GM19455 (cell line): ENCODE results near the gene NDUFB11.
A peak's percentile ranks its signal among the peaks of the same experiment; 100 is the strongest.
"Not testable (repeated sequence)": the region's sequence is repeated elsewhere in the genome, so short reads cannot be mapped to it uniquely, and the experiment has no call there.

Source experiments
- ATAC-seq: cut with Tn5 transposase; IDR thresholded peaks from one replicate; pipeline ENCODE4 v1.9.1; 2021; ENCODE audit not compliant: unreplicated experiment

The NDUFB11 gene

DNA sequence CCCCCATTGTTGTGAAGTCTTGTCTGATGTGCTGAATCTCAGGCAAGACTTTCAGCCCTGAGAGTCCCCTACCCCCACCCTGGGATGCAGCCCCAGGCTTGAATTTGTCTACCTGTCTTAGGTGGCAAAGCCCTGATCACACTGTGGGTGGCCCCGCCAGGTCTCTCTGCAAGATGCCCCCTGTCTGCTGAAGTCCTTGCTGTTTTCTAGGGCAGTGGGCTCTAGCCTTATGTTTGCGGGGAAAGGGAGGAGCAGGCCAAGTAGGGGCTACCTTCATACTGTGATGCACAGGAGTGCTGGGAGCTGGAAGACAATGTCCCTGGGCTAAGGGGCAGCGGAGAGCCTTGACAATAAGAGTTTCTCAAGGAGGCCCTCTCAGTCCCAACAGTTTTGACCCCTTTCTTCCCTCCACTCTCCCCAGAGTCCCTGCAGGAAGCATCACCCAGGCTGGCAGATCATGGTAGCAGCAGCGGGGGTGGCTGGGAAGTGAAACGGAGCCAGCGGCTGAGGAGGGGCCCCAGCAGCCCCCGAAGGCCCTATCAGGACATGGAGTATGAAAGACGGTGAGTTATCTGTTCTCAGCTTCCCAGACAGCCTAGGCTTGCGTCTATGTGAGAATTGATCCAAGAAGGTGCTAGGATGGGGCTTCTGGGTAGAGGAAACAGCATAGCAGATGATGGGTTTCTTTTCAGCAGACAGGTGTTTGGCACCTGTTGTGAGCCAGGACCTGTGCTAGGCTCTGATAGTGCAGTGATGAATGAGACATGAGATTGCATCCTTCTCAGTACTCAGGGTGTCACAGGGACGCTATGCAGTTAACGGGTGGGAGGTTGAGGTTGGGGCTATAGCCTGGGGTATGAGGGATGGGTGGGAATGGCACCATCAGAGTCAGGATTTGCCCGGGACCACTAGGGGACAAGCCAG lies 2.7 kb upstream of the NDUFB11 start:
- ATAC-seq, result no peak

DNA sequence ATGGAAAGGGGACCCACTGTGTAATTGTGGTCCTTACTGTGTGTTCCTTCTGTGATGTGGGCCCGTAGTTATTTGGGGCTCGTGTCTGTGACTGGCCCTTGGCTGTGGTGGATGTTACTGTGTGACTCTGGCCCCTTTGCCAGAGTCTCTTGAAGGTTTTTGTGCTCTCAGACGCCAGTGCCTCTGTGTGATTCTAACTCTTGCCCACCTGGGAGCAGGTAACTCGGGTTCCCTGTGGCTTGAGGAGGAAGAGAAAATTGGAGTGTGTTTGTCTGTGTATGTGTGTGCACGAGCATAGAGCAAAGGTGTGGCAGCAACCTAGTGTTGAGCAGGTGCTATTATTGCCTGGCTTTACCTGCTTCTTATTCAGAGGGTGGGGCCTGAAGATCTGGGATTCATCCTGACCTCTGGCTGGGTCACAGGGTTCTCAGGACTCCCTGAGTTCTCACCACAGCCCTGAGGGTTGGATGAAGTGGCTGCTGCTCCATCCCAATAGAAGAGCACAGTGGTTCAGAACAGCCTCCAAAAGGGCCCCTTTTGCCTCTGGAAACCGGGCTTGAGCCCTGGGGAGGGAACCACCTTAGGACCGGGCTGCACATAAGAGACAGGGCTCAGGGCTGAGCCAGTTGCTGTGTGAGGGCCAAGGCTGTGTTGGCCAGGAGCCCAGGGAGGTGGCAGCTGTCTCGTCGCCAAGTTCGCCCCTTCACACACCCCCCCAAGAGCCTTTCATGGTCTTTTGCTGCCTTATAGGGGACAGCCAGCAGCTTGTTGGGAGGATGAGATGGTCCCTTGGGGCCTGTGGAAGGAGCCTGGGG lies 1.8 kb upstream of the NDUFB11 start:
- no peak for ATAC-seq

DNA sequence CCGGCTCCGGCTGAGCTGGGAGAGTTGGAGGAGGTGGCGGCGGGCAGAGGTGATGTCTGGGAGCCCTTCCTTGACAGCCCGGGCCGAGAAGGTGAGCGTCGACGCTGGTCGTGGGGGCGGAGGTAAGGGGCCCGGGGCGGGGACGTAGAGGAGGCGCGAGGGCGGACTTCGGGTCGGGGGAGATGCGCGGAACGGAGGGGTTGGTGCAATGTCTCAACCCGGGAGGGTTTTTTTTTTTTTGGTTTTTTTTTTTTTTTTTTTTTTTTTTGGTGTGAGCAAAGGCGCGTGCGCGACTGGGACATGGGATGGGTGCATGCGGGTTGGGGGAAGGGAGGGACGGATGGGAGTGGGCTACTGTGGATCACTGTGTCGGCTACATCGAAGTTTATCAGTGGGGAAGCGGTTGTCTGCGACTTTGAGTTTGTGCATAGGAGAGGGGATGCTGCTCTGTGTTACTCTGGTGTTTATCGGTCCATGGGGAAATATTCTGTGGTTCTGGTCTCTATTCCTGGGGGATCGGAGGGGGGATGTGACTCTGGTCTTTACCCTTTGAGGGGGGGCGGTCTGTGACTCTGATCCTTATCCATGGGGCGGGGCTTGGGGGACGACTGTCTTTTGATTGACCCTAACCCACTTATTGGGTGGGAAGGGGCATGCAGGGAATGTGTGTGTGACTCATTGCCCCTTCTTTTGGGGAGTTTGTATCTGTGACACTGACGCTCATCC lies 1.1 kb upstream of the NDUFB11 start:
- peak; percentile 17 for ATAC-seq

- ATAC-seq, result no peak
Measured at GRCh38 chrX:47143894-47144625, 442 bp downstream of the NDUFB11 start.

DNA sequence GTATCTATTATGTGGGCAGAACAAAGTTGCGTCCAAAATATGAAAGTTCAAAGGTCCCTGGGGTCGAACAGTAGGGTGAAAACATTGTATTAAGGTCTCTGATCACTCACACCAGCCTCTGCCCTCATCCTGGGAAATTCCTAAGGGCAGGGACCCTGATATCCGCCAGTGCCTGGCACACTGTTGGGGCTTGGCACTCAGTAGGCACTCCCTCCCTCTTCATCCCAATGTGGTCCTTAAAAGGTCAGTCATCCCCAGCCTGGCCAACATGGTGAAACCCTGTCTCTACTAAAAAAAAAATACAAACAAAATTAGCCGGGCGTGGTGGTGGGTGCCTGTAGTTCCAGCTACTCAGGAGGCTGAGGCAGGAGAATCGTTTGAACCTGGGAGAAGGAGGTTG lies 6.3 kb downstream of the NDUFB11 start:
- no peak for ATAC-seq

GRCh38 chrX:47135650-47136049 lies 8.9 kb downstream of the NDUFB11 start:
- not testable (repeated sequence) for ATAC-seq

GRCh38 chrX:47133493-47133892 lies 11.0 kb downstream of the NDUFB11 start:
- ATAC-seq, result no peak

DNA sequence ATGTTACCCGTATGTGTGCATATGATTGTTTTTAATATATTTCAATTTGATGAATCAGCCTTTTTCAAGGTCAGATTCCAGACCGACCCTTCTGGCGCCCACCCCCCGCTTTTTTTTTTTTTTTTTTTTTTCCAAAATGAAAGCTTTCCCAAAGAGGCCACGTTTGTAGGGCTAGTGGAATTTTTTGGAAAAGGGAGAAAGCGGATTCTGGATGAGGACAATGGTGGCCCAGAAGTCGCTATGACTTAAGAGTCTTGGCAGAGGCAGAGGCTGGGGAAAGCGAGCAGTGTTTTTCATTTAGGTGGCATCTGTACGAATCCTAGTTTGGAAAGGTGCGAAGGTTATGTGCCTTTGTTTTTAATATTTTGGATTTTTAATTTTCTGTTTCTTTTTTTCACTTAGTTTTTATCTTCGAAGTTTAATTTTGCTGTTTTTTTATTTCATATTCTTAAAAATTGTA lies 14.6 kb downstream of the NDUFB11 start:
- no peak for ATAC-seq

DNA sequence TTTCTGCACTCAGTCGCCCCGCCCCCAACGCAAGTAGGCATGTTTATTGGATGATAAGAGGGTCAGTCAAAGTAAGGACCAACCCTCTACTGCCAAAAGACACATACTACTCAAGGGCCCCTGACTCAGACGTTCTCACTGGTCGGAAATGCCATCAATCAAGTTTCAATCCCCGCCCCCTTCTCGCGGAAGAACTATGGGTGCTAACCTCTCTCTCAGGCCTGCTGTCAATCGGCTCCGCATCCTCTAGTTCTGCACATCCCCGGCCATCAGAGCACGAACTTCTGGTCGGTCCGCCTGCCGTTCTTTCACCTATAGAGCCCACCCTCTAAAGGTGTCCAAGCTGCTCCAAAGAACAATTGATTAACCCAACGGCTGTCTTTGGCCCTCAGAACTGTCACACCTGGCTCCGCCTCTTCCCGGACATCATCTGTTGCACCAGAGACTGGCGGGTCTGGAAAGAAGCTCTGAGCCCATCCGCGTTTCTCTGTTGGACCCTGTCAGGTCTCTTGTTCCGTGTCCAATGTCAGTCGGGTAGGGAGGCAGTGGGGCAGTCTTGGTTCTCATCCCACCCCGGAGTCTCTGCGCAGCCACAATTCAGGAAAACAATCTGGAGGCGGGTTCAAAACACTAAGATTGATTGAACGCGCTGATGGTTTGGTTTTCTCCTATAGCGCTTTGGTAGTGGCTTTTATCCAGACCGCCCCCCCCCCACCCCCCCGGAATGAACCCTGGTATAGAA lies 15.2 kb downstream of the NDUFB11 start:
- ATAC-seq, result peak; percentile 98

GRCh38 chrX:47124466-47124865 lies 20.0 kb downstream of the NDUFB11 start:
- ATAC-seq, result not testable (repeated sequence)

GRCh38 chrX:47116551-47117110 lies 27.9 kb downstream of the NDUFB11 start:
- ATAC-seq, result not testable (repeated sequence)

GRCh38 chrX:47112316-47112954 lies 32.1 kb downstream of the NDUFB11 start:
- no peak for ATAC-seq

DNA sequence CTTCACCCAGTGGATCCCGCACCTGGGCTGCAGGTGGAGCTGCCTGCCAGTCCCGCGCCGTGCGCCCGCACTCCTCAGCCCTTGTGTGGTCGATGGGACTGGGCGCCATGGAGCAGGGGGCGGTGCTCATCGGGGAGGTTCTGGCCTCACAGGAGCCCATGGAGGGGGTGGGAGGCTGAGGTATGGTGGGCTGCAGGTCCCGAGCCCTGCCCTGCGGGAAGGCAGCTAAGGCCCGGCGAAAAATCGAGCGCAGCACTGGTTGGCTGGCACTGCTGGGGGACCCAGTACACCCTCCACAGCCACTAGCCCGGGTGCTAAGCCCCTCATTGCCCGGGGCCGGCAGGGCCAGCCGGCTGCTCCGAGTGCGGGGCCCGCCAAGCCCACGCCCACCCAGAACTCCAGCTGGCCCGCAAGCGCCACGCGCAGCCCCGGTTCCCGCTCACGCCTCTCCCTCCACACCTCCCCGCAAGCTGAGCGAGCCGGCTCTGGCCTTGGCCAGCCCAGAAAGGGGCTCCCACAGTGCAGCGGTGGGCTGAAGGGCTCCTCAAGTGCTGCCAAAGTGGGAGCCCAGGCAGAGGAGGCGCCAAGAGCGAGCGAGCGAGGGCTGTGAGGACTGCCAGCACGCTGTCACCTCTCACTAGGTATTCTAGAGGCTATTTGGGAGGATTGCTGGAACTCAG lies 33.4 kb downstream of the NDUFB11 start:
- not testable (repeated sequence) for ATAC-seq

DNA sequence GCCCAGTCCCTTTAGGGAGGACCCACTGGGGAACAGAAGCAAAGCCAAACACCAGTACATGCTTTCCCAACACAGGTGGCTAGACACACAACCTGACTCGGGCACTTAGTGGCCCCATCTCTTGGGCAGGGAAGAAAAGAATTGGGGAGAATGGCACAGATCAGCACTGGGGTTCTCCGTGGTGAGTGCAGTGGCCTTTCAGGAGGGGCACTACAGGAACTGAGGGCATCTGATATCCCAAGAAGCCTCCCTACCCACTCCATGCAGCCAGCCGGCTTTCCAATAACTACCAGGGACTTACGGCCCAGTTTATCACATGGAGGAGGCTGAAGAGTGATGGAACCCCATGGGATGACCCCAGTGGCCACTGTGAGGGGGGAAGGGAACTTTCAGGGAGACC lies 43.3 kb downstream of the NDUFB11 start:
- no peak for ATAC-seq

DNA sequence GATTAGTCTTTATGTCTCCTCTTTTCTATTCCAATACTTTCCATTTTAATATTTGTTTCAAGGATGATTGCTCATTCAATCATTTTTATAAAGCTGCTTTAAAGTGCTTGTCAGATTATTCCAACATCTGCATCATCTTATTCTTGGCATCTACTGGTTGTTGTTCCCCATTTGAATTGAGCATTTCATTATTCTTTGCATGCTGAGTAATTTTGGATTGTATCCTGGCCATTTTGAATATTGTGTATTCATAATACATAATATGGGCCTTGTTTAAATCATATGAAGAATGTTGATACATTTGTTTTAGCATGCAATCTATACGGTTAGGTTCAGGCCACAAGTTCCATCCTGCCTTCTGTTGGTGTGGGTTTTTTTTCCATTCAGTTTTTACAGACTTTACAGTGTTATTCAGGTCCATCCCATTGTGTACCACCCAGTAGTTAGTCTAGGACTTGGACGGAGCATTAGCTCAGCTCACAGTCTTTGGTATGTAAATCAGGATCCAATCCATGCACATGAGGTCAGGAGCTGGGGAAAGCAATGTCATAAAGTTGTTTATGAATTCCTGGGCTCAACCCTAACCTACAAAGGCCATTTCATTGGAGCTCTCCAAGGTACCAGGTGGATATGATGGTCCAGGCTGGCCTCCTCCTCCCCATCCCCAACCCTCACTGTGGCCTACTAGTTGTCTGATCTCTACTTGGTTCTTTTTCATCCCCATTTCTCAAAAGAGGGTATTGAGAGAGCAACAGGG lies 46.0 kb downstream of the NDUFB11 start:
- no peak for ATAC-seq

DNA sequence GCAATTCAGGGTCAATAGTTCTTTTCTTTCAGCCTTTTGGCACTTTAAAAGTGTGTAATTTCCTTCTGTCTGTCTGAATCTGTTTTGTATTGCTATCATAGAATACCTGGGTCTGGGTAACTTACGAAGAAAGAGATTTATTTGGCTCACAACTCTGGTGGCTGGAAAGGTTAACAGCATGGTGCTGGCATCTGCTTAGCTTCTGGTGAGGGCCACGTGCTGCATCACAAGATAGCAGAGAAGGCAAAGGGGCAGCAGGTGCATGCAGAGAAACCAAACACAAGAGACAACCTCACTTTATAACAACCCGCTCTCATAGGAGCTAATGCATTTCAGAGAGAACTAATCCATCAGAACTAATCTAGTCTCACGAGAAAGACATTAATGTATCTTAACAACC lies 47.5 kb downstream of the NDUFB11 start:
- no peak for ATAC-seq

- ATAC-seq, result no peak
Measured at GRCh38 chrX:47093860-47094259, 50.6 kb downstream of the NDUFB11 start.

DNA sequence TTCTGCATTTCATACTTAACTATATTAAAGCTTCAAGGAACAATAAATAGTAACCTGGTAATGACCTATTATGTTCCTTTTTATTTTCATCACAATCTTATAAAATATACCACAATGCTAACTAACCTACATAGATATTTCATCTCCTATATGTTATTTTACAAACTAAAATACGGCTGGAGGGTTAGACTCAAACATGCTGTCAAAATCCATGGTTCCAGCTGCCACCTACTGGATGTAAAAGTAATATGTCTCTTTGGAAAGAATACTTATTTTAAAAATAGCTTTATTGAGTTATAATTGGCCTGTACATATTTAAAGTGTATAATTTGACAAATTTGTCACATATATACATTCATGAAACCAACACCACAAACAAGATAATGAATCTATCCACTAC lies 51.3 kb downstream of the NDUFB11 start:
- ATAC-seq, result no peak
